HFFc6 (cell line): ENCODE results near the gene VPS50. TPM values are rescaled to one million over a fixed set of nuclear protein-coding genes. Genes with fewer than 3 reads are reported as not detected.
A peak's percentile ranks its signal among the peaks of the same experiment; 100 is the strongest.

ENCODE experiments used
- DNase-seq: peaks from one replicate; pipeline ENCODE4 v3.0.0-alpha.2; 2018
- H3K27ac Mint-ChIP-seq: 2 replicates; pipeline ENCODE4 v1.8.0; 2020; ENCODE audit warnings: mild to moderate bottlenecking, mixed read lengths
- H3K27me3 Mint-ChIP-seq: 2 replicates; pipeline ENCODE4 v1.8.0; 2021; ENCODE audit warnings: mild to moderate bottlenecking, moderate library complexity, mixed read lengths; ENCODE audit not compliant: insufficient read depth
- H3K36me3 Mint-ChIP-seq: 2 replicates; pipeline ENCODE4 v1.8.0; 2021; ENCODE audit warnings: low read depth, mixed read lengths
- H3K4me1 Mint-ChIP-seq: 2 replicates; pipeline ENCODE4 v1.8.0; 2020; ENCODE audit warnings: low read depth, mixed read lengths
- H3K4me3 Mint-ChIP-seq: 2 replicates; pipeline ENCODE4 v1.8.0; 2020; ENCODE audit warnings: mild to moderate bottlenecking, moderate library complexity, mixed read lengths
- H3K9me3 Mint-ChIP-seq: 2 replicates; pipeline ENCODE4 v1.8.0; 2020; ENCODE audit warnings: mild to moderate bottlenecking, mixed read lengths
- long read RNA-seq: library from polyadenylated mRNA; unstranded; transcript quantifications from one replicate; pipeline ENCODE4 v2.0.0, GENCODE V29; 2019
- total RNA-seq, 6 experiments: library from RNA; stranded (reverse); fragmentation: NEBNext Ultra II Directional; extraction: Animal tissue kit (Norgen Biotek cat#: 25700); gene quantifications; 2 replicates in 1 of 6; 3 replicates in 5 of 6; pipeline ENCODE4 v1.2.3, GENCODE V29; 2021
- TF ChIP-seq, protein P1 (sequence below): fragments of 200-600 bp; sonication (generic); IDR thresholded peaks from 2 replicates; pipeline ENCODE4 v1.5.0; 2021; ENCODE audit warnings: antibody characterized with exemption, mild to moderate bottlenecking

VPS50 gene, protein sequence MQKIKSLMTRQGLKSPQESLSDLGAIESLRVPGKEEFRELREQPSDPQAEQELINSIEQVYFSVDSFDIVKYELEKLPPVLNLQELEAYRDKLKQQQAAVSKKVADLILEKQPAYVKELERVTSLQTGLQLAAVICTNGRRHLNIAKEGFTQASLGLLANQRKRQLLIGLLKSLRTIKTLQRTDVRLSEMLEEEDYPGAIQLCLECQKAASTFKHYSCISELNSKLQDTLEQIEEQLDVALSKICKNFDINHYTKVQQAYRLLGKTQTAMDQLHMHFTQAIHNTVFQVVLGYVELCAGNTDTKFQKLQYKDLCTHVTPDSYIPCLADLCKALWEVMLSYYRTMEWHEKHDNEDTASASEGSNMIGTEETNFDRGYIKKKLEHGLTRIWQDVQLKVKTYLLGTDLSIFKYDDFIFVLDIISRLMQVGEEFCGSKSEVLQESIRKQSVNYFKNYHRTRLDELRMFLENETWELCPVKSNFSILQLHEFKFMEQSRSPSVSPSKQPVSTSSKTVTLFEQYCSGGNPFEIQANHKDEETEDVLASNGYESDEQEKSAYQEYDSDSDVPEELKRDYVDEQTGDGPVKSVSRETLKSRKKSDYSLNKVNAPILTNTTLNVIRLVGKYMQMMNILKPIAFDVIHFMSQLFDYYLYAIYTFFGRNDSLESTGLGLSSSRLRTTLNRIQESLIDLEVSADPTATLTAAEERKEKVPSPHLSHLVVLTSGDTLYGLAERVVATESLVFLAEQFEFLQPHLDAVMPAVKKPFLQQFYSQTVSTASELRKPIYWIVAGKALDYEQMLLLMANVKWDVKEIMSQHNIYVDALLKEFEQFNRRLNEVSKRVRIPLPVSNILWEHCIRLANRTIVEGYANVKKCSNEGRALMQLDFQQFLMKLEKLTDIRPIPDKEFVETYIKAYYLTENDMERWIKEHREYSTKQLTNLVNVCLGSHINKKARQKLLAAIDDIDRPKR
- total RNA-seq = 10 to 100 TPM; 17.0 to 20.3 (median 19.1) TPM
- long read RNA-seq, full-length matches to known transcripts = 15 of 23 reads
- long read RNA-seq, partial matches to known transcripts = 5 of 23 reads
- long read RNA-seq, other reads (novel, unspliced or antisense) = 3 of 23 reads

DNA sequence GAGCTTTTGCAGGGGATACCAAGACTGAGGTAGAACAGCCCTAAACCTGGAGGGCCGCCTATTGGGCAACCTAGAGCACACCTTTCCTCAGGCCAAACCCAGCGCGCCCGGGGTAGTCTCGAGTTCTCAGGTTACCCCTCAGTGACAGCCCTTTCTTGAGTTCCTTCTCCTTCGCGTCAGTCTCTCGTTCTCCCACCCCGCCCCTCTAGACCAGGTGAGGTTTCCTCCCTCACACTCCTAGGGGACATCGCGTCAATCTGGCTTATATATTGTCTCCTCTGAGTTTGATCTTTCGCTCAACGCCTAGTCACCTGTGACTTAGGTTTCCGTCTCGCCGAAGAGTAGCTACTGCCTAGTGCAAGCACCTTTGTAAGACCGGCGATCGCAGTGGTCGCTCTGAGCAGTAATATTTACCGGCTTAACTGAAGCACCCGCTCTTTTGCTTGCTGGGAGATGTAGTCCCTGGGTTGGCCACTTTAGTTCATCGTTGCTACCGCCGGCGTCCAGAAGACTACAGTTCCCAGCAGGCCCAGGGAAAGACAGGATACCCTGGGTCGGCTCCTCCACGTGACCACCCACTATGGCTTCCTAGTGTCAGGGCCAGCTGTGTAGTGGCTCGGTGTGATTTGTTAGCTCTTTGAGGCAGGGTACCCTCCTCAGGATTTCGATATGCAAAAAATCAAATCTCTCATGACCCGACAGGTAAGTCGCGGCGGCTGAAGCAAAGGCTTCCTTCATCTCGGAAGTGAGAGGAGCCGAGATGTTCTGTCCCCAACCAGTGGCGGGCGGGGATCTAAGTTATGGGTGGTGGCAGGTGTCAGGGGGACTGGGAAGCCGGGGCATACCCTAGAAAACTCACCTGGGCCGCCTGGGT, at the start of gene VPS50:
Gene VPS50, plus strand, starts transcription at position 568 of the 874 bp plus-strand sequence. Its CDS starts 102 bp downstream, at position 670.
- Mint-ChIP-seq H3K36me3 (no peaks in the 10 kb centered on the region), H3K9me3 (no peaks in the 10 kb centered on the region), H3K4me3 (peak within 1 kb of the TSS; percentile 95), H3K4me1 (peaks cover 22% of the 10 kb centered on the region; the same call in 1 of the 2 replicates), H3K27me3 (no peaks in the 10 kb centered on the region; the same call in 1 of the 2 replicates), H3K27ac (peak within 1 kb of the TSS; percentile 81)
- peak; percentile 94 for DNase-seq
- TF ChIP-seq, protein P1, sequence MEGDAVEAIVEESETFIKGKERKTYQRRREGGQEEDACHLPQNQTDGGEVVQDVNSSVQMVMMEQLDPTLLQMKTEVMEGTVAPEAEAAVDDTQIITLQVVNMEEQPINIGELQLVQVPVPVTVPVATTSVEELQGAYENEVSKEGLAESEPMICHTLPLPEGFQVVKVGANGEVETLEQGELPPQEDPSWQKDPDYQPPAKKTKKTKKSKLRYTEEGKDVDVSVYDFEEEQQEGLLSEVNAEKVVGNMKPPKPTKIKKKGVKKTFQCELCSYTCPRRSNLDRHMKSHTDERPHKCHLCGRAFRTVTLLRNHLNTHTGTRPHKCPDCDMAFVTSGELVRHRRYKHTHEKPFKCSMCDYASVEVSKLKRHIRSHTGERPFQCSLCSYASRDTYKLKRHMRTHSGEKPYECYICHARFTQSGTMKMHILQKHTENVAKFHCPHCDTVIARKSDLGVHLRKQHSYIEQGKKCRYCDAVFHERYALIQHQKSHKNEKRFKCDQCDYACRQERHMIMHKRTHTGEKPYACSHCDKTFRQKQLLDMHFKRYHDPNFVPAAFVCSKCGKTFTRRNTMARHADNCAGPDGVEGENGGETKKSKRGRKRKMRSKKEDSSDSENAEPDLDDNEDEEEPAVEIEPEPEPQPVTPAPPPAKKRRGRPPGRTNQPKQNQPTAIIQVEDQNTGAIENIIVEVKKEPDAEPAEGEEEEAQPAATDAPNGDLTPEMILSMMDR = no peak; the same call in 1 of the 2 replicates

DNA sequence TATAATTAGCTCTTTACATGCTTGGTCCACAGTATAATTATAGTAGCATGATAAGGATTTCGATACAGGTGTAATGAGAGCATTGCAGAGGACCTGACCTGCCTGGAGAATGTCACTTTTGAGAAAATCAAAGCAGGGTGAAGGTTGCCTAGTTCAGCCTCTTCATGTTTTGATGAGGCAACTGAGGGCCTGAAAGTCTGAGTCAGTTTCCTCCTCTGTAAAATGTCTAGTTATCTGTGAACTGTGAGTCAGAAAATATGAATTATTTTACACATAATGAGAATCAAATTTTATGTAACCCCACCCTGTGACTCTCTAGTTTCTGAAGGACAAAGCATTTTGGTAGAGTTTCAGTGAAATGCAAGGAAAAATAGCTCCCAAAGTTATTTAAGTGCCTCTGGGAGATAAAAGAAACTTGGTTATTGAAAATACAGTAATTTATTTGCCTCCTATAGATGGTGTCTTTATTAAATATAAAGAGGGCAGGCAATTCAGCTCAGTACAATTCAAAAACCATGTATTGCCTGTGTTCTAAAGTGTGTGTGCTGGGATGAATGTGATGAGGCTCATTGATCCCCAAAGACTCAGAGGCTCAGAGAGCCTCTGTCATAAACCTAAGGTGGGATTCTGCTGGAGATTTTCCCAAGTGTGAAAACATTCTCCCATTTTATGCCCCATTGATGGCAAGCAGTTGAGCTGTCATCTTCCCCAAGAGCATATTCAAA, 46.7 kb upstream of the VPS50 start:
- Mint-ChIP-seq H3K4me3 (no peak overlapping the region), H3K36me3 (no peaks in the 10 kb centered on the region), H3K27ac (no peak overlapping the region), H3K4me1 (no peaks in the 10 kb centered on the region; the same call in 1 of the 2 replicates), H3K9me3 (no peaks in the 10 kb centered on the region), H3K27me3 (peaks cover 22% of the 10 kb centered on the region)
- DNase-seq = no peak
- TF ChIP-seq, protein P1 = no peak

DNA sequence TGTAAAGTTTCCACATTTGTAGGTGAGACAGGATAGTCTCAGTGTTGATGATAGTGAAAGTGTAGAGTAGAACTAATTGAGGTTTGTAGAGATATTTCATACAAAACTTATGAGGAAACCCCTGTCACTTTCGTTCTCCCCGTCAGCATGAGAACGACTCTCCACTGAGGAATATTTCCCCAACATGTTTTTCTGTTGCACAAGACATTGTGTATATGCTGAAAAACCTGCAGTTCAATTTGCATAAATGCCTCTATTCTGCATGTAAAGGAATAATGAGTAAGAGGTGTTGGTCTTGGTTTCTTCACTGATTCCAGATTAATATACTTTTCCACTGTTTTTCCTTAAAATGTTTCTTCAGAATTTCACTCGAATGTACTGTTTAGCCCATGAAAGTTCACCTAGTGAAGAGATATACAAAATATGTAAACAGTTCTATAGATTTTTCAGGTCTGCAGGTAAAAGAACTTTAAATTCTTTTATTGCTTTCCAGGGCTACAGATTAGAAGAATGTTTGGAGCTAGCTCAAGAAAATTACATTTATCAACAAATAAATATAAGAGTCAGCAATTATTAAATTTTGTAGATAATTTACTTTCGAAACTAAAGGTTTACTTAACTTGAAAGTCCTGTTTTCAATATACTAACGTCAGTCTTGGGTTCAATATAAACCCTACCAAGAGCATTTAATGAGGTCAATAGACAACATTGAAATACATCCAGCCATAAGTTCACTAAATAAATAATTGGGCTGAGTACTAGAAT, 43.1 kb upstream of the VPS50 start:
- Mint-ChIP-seq H3K27me3 (peaks cover 19% of the 10 kb centered on the region), H3K9me3 (no peaks in the 10 kb centered on the region), H3K4me1 (peaks cover 1% of the 10 kb centered on the region), H3K4me3 (no peak overlapping the region), H3K36me3 (no peaks in the 10 kb centered on the region), H3K27ac (no peak overlapping the region)
- TF ChIP-seq, protein P1 = no peak
- DNase-seq = no peak

DNA sequence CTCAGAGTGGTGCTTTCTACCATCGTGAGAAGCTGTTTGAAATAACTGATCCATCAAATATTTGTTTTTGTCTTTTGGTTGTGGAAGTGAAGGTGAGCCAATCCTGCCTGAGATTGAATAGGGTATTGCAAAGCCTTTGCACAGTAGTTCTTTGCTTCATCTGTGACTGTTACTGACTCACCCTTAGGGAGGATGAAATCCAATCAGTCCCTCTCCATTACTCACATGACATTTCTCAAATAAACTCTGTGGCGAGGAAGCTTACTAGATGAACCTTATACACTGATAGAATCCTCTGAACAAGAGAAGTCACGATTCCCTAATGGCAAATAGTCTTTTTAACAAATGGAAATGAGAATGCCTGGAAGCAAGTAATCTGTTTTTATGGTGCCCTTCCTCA, 37.8 kb upstream of the VPS50 start:
- TF ChIP-seq, protein P1 = no peak
- Mint-ChIP-seq H3K36me3 (no peaks in the 10 kb centered on the region), H3K4me3 (peak overlapping the region; percentile 22; the same call in 1 of the 2 replicates), H3K9me3 (no peaks in the 10 kb centered on the region), H3K27ac (no peak overlapping the region), H3K4me1 (peaks cover 10% of the 10 kb centered on the region), H3K27me3 (peaks cover 12% of the 10 kb centered on the region)
- DNase-seq = peak; percentile 58
